K562 (cell line): Measurements from ENCODE around the gene TECPR2.

Experiments
- ADNP ChIP-seq: fragments of 200-800 bp; sonication (Bioruptor generic); IDR thresholded peaks from 2 replicates; pipeline ENCODE4 v1.6.1; 2016; ENCODE audit warnings: missing genetic modification characterization, missing compliant biosample characterization
- CAMTA2 ChIP-seq: fragments of 250-450 bp; sonication (Bioruptor Pico); conservative IDR thresholded peaks from 2 replicates; pipeline ENCODE4 v1.5.1; 2022
- CHD1 ChIP-seq: fragments of 200-600 bp; sonication (generic); IDR thresholded peaks from one replicate; pipeline ENCODE4 v1.6.1; 2012; ENCODE audit warnings: mild to moderate bottlenecking, moderate library complexity, low read length, inconsistent platforms
- CTCF ChIP-seq, 3 experiments: IDR thresholded peaks in 2 of 3; conservative IDR thresholded peaks in 1 of 3; 2 replicates each; pipeline ENCODE4 v1.5.1; 2011 to 2012; ENCODE audit warnings: low read length in 3 of 3, mild to moderate bottlenecking in 3 of 3, control low read depth in 2 of 3, improper control_type of control experiment in 1 of 3, inconsistent platforms in 1 of 3, low read depth in 1 of 3, mixed read lengths in 1 of 3, moderate library complexity in 1 of 3; ENCODE audit not compliant: insufficient read depth in 2 of 3
- ELF4 ChIP-seq: fragments of 450-650 bp; formaldehyde crosslinking; IDR thresholded peaks from 2 replicates; pipeline ENCODE4 v1.4.0; 2022; ENCODE audit warnings: missing genetic modification characterization
- EZH2 ChIP-seq: IDR thresholded peaks from 2 replicates; pipeline ENCODE4 v1.6.1; 2012; ENCODE audit warnings: low read depth, mild to moderate bottlenecking, inconsistent platforms, low read length, borderline replicate concordance
- FOXK1 ChIP-seq: sonication (generic); formaldehyde crosslinking; IDR thresholded peaks from 2 replicates; pipeline ENCODE4 v1.8.0; 2022; ENCODE audit warnings: missing genetic modification reagents, mild to moderate bottlenecking, borderline replicate concordance
- MBD1 ChIP-seq: fragments of 250-450 bp; sonication (Bioruptor Pico); IDR thresholded peaks from 2 replicates; pipeline ENCODE4 v1.8.0; 2022; ENCODE audit warnings: inconsistent platforms
- POLR2AphosphoS5 ChIP-seq: IDR thresholded peaks from 2 replicates; pipeline ENCODE4 v1.6.1; 2011; ENCODE audit warnings: mild to moderate bottlenecking, low read depth, low read length, moderate library complexity; ENCODE audit not compliant: control insufficient read depth, insufficient read depth
- ZNF232 ChIP-seq: sonication (generic); formaldehyde crosslinking; IDR thresholded peaks from 2 replicates; pipeline ENCODE4 v1.8.0; 2022; ENCODE audit warnings: mild to moderate bottlenecking, missing genetic modification reagents

- TF ChIP-seq ELF4 (CRISPR knock-in tag) = no peak
- TF ChIP-seq EZH2 = no peak
- TF ChIP-seq CTCF (IDR thresholded peaks at IDR 0.05 in 2 of 3, conservative IDR thresholded peaks at IDR 0.05 in 1 of 3; ENCODE audit: insufficient read depth in 2 of 3, low read depth in 1 of 3, low read length in 3 of 3) = no peak
- TF ChIP-seq FOXK1 = no peak
- TF ChIP-seq CHD1 = no peak
- TF ChIP-seq ZNF232 (CRISPR knock-in tag) = no peak
- TF ChIP-seq CAMTA2 (CRISPR knock-in tag) = no peak
- TF ChIP-seq ADNP (tag) = no peak
- no peak for TF ChIP-seq MBD1 (CRISPR knock-in tag)
- no peak for TF ChIP-seq POLR2AphosphoS5
Observed at GRCh38 chr14:102493096-102493495, 130.4 kb downstream of the TECPR2 start.
